Esophagus squamous epithelium (tissue), 5 donors: ENCODE measurements around the gene NR1H3. TPM values are rescaled to one million over a fixed set of nuclear protein-coding genes. Genes with fewer than 3 reads are reported as not detected.

Source experiments
- DNase-seq: peaks from one replicate; lab custom pipeline; 2025; lab: John Stamatoyannopoulos, UW
- H3K27ac ChIP-seq, 4 donors: fragments of 200-600 bp; sonication (generic); one replicate each; pipeline ENCODE4 v1.5.1; 2016 to 2019; ENCODE audit warnings: mild to moderate bottlenecking in 1 of 4
- H3K27me3 ChIP-seq, 4 donors: fragments of 200-600 bp; sonication (generic); 1 replicate in 3 of 4; 2 replicates in 1 of 4; pipeline versions ENCODE4 v1.5.1 to v1.6.0; 2017 to 2021; ENCODE audit warnings: antibody characterized with exemption in 1 of 4
- H3K36me3 ChIP-seq, 3 donors: fragments of 200-600 bp; sonication (generic); one replicate each; pipeline ENCODE4 v1.5.1; 2016 to 2019
- H3K4me1 ChIP-seq, 3 donors: fragments of 200-600 bp; sonication (generic); one replicate each; pipeline ENCODE4 v1.5.1; 2017 to 2019
- H3K4me3 ChIP-seq, 4 donors: fragments of 200-600 bp; sonication (generic); 1 replicate in 3 of 4; 2 replicates in 1 of 4; pipeline ENCODE4 v1.5.1; 2016 to 2019; ENCODE audit warnings: mild to moderate bottlenecking in 2 of 4, moderate library complexity in 1 of 4
- H3K9me3 ChIP-seq, 3 donors: fragments of 200-600 bp; sonication (generic); one replicate each; pipeline ENCODE4 v1.5.1; 2016 to 2019
- POLR2A ChIP-seq, 4 donors: fragments of 450-650 bp; IDR thresholded peaks; one replicate each; pipeline ENCODE4 v1.6.1; 2017; ENCODE audit warnings: antibody characterized with exemption in 4 of 4, mild to moderate bottlenecking in 4 of 4, moderate library complexity in 3 of 4
- WGBS, 2 donors: methylation state at CpG; one replicate each; pipeline ENCODE4 v1.1.5; 2018; 5-methylcytosine and 5-hydroxymethylcytosine counted together
- intact Hi-C: fragments of 100-400 bp; cut with DNase I; formaldehyde crosslinking; loops from one replicate; pipeline ENCODE4 v1.15.0; 2022
- total RNA-seq, 4 donors: library from RNA; depleted of rRNA; stranded (reverse); fragments of >200 nt; gene quantifications; one replicate each; pipeline ENCODE4 v1.1.0, GENCODE V29; 2016
- TF ChIP-seq, protein P1 (sequence below), 6 experiments: fragments of 450-650 bp in 4 of 6; fragments of 200-600 bp in 2 of 6; sonication (generic) in 2 of 6; IDR thresholded peaks; one replicate each; pipeline ENCODE4 v1.5.1; 2016 to 2019; ENCODE audit warnings: antibody characterized with exemption in 6 of 6, mild to moderate bottlenecking in 4 of 6, moderate library complexity in 4 of 6
- donor health status: DM: yes; HTN: yes; CAD: no.

The NR1H3 gene
- total RNA-seq, 4 donors from 2014 or later, result 2.4 to 24.8 (median 12.5) TPM

- H3K27me3 ChIP-seq, result no peaks in the 10 kb centered on the region
- H3K4me3 ChIP-seq, result no peak overlapping the region
- no peak for DNase-seq
- 78 to 86% methylated on average over 5 of the region's 5 CpGs for WGBS, 2 donors
- no peak for TF ChIP-seq POLR2A (IDR thresholded peaks at IDR 0.05)
- TF ChIP-seq, protein P1, sequence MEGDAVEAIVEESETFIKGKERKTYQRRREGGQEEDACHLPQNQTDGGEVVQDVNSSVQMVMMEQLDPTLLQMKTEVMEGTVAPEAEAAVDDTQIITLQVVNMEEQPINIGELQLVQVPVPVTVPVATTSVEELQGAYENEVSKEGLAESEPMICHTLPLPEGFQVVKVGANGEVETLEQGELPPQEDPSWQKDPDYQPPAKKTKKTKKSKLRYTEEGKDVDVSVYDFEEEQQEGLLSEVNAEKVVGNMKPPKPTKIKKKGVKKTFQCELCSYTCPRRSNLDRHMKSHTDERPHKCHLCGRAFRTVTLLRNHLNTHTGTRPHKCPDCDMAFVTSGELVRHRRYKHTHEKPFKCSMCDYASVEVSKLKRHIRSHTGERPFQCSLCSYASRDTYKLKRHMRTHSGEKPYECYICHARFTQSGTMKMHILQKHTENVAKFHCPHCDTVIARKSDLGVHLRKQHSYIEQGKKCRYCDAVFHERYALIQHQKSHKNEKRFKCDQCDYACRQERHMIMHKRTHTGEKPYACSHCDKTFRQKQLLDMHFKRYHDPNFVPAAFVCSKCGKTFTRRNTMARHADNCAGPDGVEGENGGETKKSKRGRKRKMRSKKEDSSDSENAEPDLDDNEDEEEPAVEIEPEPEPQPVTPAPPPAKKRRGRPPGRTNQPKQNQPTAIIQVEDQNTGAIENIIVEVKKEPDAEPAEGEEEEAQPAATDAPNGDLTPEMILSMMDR (IDR thresholded peaks at IDR 0.05), result no peak
- no peak overlapping the region for H3K27ac ChIP-seq
- H3K4me1 ChIP-seq, result no peaks in the 10 kb centered on the region
- intact Hi-C loops, result no loop called here
- no peaks in the 10 kb centered on the region for H3K9me3 ChIP-seq
- H3K36me3 ChIP-seq, result peaks cover 4 to 85% (median 43%) of the 10 kb centered on the region in 3 donors
Measured at GRCh38 chr11:47317064-47317828, 59.5 kb downstream of the NR1H3 start.

DNA sequence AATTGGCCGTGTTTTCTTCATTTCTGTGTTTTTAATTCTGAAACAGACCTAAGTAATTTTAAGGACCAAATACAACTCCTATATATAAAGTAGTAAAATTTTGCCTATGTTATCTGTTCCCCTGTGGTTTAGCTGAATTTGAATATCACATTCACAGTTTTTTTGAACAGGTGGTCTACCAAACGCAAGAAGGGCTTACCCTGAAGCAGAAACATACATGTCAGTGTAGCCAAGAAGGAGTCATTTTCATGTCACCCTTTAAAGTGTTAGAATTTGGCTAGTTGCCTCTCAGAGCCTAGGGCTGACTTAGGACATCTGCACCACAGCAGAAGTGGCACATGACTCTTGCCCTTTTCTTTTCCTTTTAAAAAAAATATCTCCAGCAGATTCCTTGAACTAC is 60.4 kb downstream of the NR1H3 start:
- TF ChIP-seq, protein P1 (IDR thresholded peaks at IDR 0.05), result no peak
- TF ChIP-seq POLR2A (IDR thresholded peaks at IDR 0.05), result no peak
- Histone ChIP-seq H3K36me3 (peaks cover 4 to 75% (median 39%) of the 10 kb centered on the region in 3 donors), H3K27me3 (no peaks in the 10 kb centered on the region), H3K9me3 (no peaks in the 10 kb centered on the region), H3K4me3 (no peak overlapping the region), H3K4me1 (no peaks in the 10 kb centered on the region), H3K27ac (no peak overlapping the region)
- WGBS, 2 donors, result 93 to 94% methylated on average over 2 of the region's 2 CpGs
- intact Hi-C loops, result no loop called here
- no peak for DNase-seq

Other genes with a start within 250 kb of the NR1H3 start
- gene ARFGAP2, start 81.1 kb upstream of the NR1H3 start, total RNA-seq, result 100 to 1,000 TPM in 3 of 4 donors, 10 to 100 TPM in 1; 95.3 to 171 (median 119) TPM
- gene PACSIN3, start 71.6 kb upstream of the NR1H3 start, total RNA-seq, result 10 to 100 TPM; 55.9 to 95.7 (median 65.0) TPM
- 10 to 100 TPM; 25.7 to 65.8 (median 43.5) TPM for gene DDB2, start 43.0 kb upstream of the NR1H3 start, total RNA-seq
- 10 to 100 TPM; 20.4 to 38.0 (median 26.5) TPM for gene ACP2, start 9.2 kb upstream of the NR1H3 start, total RNA-seq
- 10 to 100 TPM; 12.6 to 34.7 (median 15.4) TPM for gene MADD, start 12.1 kb downstream of the NR1H3 start, total RNA-seq
- under 1 TPM in 1 of 4 donors, not detected in 3; 0.08 TPM for gene MYBPC3, start 94.7 kb downstream of the NR1H3 start, total RNA-seq
- gene SPI1, start 120.6 kb downstream of the NR1H3 start, total RNA-seq, result 10 to 100 TPM in 2 of 4 donors, 1 to 10 TPM in 2; 2.6 to 15.4 (median 8.8) TPM
- 10 to 100 TPM; 10.9 to 44.3 (median 13.8) TPM for gene SLC39A13, start 150.6 kb downstream of the NR1H3 start, total RNA-seq
- gene PSMC3, start 168.4 kb downstream of the NR1H3 start, total RNA-seq, result 100 to 1,000 TPM in 3 of 4 donors, 10 to 100 TPM in 1; 72.9 to 134 (median 122) TPM
- under 1 TPM in 1 of 4 donors, not detected in 3; 0.38 TPM for gene RAPSN, start 191.1 kb downstream of the NR1H3 start, total RNA-seq